Hematopoietic multipotent progenitor cell (in vitro differentiated cells): ENCODE results near the gene CXCL11. TPM values are rescaled to one million over a fixed set of nuclear protein-coding genes. Genes with fewer than 3 reads are reported as not detected.
"Not testable (repeated sequence)": the region's sequence is repeated elsewhere in the genome, so short reads cannot be mapped to it uniquely, and the experiment has no call there.

Source experiments
- DNase-seq, 3 donors: peaks; one replicate each; pipeline ENCODE4 v3.0.0-alpha.2; 2011 to 2015; ENCODE audit warnings: low read depth in 2 of 3, low spot score in 2 of 3
- total RNA-seq: library from RNA; depleted of rRNA; stranded (reverse); fragments of >200 nt; gene quantifications from one replicate; pipeline ENCODE4 v1.2.3, GENCODE V29; 2012

CXCL11 gene
- total RNA-seq, 1 donor = 0.27 TPM

DNA sequence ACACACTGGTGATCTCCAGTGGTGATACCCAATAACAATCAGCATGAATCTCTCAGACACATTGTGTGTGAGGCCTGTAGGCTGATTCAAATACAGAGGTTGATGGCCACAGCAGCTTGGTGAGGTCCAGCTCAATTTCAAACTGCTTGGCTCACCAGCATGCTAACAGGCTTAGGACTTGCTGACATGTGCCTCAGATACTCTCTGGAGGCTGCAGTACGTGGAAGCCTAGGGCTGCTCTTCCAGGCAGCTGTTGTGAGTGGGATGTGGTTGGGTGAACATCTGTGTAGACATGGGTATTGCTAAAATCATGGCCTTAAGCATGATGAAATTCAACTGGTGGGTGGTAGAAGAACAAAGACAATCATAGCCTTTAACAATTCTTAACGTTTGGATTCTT, 32.8 kb downstream of the CXCL11 start:
- no peak for DNase-seq

DNA sequence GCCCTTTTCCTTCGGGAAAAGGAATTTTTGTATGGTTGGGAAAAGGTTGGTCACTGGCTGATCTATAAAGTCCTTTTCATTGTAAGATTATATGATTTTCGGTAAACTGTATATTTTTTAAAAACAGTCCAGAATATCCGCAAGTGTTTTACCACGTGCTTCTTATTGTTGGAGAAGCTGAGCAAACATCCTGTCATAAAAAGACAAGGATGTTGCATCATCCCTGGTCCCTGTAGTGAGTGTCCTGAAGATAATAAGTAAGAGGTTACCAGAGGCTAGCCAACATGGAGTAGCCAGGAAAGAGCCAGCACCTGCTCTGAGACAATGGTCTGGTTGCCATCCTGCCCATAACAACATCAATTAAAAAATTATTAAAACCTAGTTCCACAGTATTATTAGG, 33.7 kb downstream of the CXCL11 start:
- no peak for DNase-seq

DNA sequence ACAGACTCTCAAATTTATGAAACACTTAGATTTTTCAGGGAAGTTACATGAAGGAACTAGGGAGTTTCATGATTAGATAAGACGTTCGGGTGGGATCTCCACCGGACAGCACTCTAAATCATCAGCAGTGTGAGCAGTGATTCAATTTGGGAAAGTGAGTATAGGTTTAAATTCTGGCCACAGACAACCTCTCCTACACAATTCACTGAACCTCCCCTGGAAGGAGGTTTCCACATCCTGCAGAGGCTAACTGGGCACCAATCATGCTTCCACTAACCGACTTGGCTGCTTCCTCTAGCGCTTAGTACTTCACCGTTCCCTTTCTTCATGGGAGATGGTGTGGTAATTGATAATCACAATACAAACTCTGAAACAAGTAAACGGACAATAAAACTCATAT, 34.2 kb downstream of the CXCL11 start:
- no peak for DNase-seq

DNA sequence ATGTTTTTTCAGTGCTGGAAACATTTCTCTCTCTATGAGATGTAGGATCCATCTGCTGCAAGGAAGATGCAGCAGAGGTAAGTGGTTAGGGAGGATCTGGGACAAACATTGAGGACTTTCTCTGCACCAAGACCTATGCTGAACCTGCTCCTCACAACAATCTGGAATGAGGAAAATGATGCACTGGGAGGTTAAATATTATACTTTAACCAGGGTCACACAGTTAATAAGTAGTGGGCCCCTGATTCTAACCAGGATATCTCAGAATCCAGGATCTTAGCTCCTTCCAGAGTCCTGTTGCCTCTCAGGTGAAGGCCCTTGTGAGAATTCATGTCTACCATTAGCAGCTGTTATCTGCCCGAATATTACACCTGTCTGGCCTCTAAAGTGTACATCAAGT, 35.6 kb downstream of the CXCL11 start:
- no peak for DNase-seq

DNA sequence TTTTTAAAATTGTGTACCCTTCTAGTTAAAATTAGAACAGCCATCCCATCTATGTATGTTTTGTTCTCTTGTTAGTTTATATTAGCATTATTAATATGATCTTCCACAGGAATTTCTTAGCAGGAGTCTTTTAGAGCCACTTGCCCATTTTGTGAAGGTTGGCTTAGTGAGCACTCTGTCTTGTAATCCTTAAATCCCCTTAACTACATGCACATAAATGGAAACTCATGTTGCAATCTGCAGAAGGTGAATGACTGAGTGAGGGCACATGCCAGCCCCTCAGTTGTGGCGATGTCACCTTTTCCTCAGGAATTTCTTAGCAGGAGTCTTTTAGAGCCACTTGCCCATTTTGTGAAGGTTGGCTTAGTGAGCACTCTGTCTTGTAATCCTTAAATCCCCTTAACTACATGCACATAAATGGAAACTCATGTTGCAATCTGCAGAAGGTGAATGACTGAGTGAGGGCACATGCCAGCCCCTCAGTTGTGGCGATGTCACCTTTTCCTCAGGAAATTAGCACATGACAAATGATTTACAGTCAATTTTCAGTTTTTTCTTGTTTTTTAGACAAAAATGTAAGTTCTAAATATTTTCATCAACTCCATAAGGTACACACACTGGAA, 37.2 kb downstream of the CXCL11 start:
- DNase-seq = not testable (repeated sequence)

DNA sequence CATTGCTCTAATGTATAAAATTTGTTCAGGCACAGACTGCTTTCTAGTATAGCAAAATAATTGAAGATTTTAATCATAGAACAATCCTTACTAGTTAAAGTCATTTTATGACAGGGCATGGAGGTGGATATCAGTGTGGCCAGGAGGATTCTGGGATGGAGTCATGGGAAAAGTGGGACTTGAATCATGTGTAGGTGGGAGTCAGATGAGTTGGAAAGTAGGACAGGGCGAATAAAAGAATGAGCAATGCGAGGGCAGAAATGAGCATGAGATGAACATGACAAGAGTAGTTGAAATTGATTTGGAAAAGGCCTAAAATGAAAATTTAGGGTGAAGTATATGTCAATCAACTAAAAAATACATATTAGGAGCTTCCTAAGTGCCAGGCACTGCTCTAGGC, 37.9 kb downstream of the CXCL11 start:
- DNase-seq = no peak

DNA sequence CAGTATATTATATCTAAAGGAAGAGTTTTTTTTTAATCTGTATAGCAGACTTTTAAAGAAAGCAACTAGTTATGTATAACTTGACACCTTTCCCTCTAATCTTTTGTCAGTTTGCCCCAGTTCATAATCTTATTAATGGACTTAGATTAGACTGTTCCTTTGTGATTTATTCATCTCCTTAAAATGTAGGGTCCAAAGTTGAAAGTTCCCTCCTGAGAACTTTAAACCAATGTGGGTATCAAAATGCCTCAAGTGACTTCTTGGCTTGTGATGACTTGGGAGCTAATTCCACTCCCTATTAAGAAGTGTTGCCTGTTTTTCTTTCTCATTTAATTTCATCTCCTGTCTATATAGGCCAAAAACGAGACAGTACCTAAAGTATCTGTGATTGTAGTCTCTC, 38.8 kb downstream of the CXCL11 start:
- no peak for DNase-seq

DNA sequence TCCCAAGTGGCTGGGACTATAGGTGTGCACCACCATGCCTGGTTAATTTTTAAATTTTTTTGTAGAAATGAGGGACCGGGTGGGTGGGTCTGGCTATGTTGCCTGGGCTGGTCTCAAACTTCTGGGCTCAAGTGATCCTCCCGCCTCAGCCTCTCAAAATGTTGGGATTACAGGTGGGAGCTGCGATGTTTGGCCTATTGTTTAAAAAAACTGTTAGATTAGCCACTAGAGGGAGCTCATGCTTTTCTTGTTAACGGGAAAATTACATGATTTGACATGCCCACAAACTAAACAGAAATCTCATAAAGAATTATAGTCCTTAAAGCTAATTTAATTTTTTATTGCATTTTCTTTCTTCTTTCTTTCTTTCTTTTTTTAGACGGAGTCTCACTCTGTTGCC, 40.1 kb downstream of the CXCL11 start:
- peak; percentile 21 to 70 (median 41) for DNase-seq

DNA sequence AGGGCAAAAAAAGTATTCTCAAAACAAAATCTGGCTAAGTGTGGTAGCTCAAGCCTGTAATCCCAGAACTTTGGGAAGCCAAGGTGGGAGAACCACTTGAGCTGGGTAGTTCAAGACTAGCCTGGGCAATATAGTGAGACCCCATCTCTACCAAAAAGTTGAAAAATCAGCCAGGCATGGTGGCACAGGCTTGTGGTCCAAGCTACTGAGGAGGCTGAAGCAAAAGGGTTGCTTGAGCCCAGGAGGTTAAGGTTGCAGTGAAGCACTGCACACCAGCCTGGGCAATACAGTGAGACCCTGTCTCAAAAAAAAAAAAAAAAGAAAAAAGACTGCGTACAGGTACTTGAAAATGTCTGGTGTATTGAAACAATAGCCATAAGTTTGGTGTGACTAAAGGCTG, 43.4 kb downstream of the CXCL11 start:
- DNase-seq = no peak

DNA sequence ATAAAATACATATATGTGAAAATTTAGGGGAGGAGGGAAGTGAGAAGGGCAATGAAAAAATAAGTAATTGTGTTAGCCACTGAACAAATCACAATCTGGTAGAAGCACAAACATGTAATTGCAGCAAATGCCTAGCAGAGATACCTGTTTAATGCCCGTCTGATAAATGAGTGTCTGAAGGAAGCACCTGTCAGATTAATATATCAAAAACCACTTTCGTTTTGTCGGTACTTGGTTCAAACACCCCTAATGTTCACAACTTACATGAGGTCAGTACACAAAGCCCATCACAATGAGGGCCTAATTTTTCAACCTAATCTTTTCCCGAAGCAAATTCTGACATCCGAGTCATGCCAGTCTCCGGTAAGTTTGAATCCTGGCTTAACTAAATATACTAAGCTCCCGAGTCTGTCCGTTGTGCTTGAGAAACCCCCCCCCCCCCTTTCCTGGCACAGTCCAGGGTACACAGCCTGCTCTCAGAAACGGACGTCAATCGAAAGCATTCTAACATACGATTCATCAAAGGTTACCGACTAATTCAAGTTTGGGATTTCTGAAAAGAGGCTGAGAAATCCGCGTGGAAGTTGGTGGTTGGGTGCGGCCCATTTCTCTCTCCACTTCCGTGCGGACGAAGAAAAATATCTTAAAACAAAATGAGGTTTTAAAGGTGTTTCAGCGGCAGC, 45.9 kb downstream of the CXCL11 start:
- peak in 1 of 3 donors; percentile 45 for DNase-seq

DNA sequence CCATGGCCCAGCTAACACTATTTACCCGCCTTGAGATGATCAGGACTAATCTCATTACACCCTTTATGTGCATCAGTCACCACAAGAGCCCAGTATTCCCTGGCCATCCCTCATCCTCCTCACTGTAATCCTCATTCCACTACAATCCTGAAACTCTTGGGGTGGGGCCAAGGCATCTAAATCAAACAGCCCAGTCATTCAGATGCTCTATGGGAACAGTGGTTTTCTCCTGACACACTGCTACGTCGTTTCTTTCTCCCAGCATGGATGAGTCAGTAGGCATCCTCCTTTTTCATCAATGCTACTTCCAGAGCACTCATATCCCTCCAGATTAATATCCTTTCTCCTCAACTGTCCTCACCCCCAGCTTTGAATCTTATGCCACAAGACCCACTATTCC, 50.8 kb downstream of the CXCL11 start:
- DNase-seq = no peak

Other genes starting within 250 kb of the CXCL11 start
- gene PPEF2, start 133.6 kb downstream of the CXCL11 start, total RNA-seq = under 0.01 TPM
- gene NAAA, start 95.1 kb downstream of the CXCL11 start, total RNA-seq = 49.3 TPM
- gene SDAD1, start 45.1 kb downstream of the CXCL11 start, total RNA-seq = 9.4 TPM
- under 0.01 TPM for gene CXCL9, start 28.6 kb downstream of the CXCL11 start, total RNA-seq
- 0.81 TPM for gene CXCL10, start 12.6 kb downstream of the CXCL11 start, total RNA-seq
- not detected for gene ART3, start 38.6 kb upstream of the CXCL11 start, total RNA-seq
- 36.4 TPM for gene NUP54, start 112.3 kb upstream of the CXCL11 start, total RNA-seq
- 32.9 TPM for gene SCARB2, start 177.8 kb upstream of the CXCL11 start, total RNA-seq
- gene FAM47E, start 215.7 kb upstream of the CXCL11 start, total RNA-seq = 1.3 TPM